ENCODE data around the gene MYCL. TPM values are rescaled to one million over a fixed set of nuclear protein-coding genes. Genes with fewer than 3 reads are reported as not detected.
A peak's percentile ranks its signal among the peaks of the same experiment; 100 is the strongest.
"Not testable (repeated sequence)": the region's sequence is repeated elsewhere in the genome, so short reads cannot be mapped to it uniquely, and the experiment has no call there.

MYCL gene
- total RNA-seq, 2 donors from 2014 or later, result 0.33 to 0.36 TPM

- DNase-seq (ENCODE audit: low spot score) (no peak), ATAC-seq (no peak)
- peaks cover 0 to 9% of the 10 kb centered on the region in 2 donors for H3K4me1 Mint-ChIP-seq (ENCODE audit: low read depth in 2 of 2)
- H3K36me3 Mint-ChIP-seq, result no peaks in the 10 kb centered on the region
- H3K9me3 Mint-ChIP-seq, result no peaks in the 10 kb centered on the region
- H3K27ac Mint-ChIP-seq, result no peak overlapping the region
- H3K27me3 Mint-ChIP-seq, result peaks cover 0 to 7% of the 10 kb centered on the region in 2 donors
- H3K4me3 Mint-ChIP-seq, result no peak overlapping the region
Measured at GRCh38 chr1:39928809-39929587, 27.3 kb upstream of the MYCL start.

GRCh38 chr1:39927538-39927937 lies 25.8 kb upstream of the MYCL start:
- H3K4me1 Mint-ChIP-seq (ENCODE audit: low read depth in 2 of 2), result peaks cover 0 to 9% of the 10 kb centered on the region in 2 donors
- H3K27ac Mint-ChIP-seq, result no peak overlapping the region
- peaks cover 0 to 7% of the 10 kb centered on the region in 2 donors for H3K27me3 Mint-ChIP-seq
- H3K36me3 Mint-ChIP-seq, result no peaks in the 10 kb centered on the region
- DNase-seq (ENCODE audit: low spot score) (no peak), ATAC-seq (peak in 1 of 2 donors; percentile 24)
- no peaks in the 10 kb centered on the region for H3K9me3 Mint-ChIP-seq
- no peak overlapping the region for H3K4me3 Mint-ChIP-seq

- ATAC-seq, result no peak
- H3K36me3 Mint-ChIP-seq, result no peaks in the 10 kb centered on the region
- no peak overlapping the region for H3K27ac Mint-ChIP-seq
- no peaks in the 10 kb centered on the region for H3K9me3 Mint-ChIP-seq
- peaks cover 0 to 4% of the 10 kb centered on the region in 2 donors for H3K27me3 Mint-ChIP-seq
- DNase-seq (ENCODE audit: low spot score), result no peak
- no peak overlapping the region for H3K4me3 Mint-ChIP-seq
- H3K4me1 Mint-ChIP-seq (ENCODE audit: low read depth in 2 of 2), result peaks cover 0 to 9% of the 10 kb centered on the region in 2 donors
Measured at GRCh38 chr1:39926820-39927219, 25.1 kb upstream of the MYCL start.

GRCh38 chr1:39926343-39926793 lies 24.7 kb upstream of the MYCL start:
- no peaks in the 10 kb centered on the region for H3K27me3 Mint-ChIP-seq
- H3K4me3 Mint-ChIP-seq, result no peak overlapping the region
- ATAC-seq, result no peak
- no peaks in the 10 kb centered on the region for H3K9me3 Mint-ChIP-seq
- H3K4me1 Mint-ChIP-seq (ENCODE audit: low read depth in 2 of 2), result peaks cover 0 to 9% of the 10 kb centered on the region in 2 donors
- H3K27ac Mint-ChIP-seq, result peak overlapping the region in 1 of 2 donors; percentile 62
- no peak for DNase-seq (ENCODE audit: low spot score)
- H3K36me3 Mint-ChIP-seq, result no peaks in the 10 kb centered on the region

GRCh38 chr1:39925721-39926342 lies 24.1 kb upstream of the MYCL start:
- no peaks in the 10 kb centered on the region for H3K36me3 Mint-ChIP-seq
- H3K9me3 Mint-ChIP-seq, result no peaks in the 10 kb centered on the region
- peaks cover 0 to 9% of the 10 kb centered on the region in 2 donors for H3K4me1 Mint-ChIP-seq (ENCODE audit: low read depth in 2 of 2)
- no peak overlapping the region for H3K4me3 Mint-ChIP-seq
- peak overlapping the region in 1 of 2 donors; percentile 62 for H3K27ac Mint-ChIP-seq
- no peaks in the 10 kb centered on the region for H3K27me3 Mint-ChIP-seq
- no peak for ATAC-seq
- no peak for DNase-seq (ENCODE audit: low spot score)

- Mint-ChIP-seq H3K4me3 (no peak overlapping the region), H3K4me1 (ENCODE audit: low read depth in 2 of 2) (peaks cover 0 to 9% of the 10 kb centered on the region in 2 donors), H3K36me3 (no peaks in the 10 kb centered on the region), H3K27me3 (peaks cover 0 to 4% of the 10 kb centered on the region in 2 donors), H3K27ac (no peak overlapping the region), H3K9me3 (no peaks in the 10 kb centered on the region)
- DNase-seq (ENCODE audit: low spot score) (no peak), ATAC-seq (no peak)
Measured at GRCh38 chr1:39922251-39922688, 20.6 kb upstream of the MYCL start.

GRCh38 chr1:39919545-39919944 lies 17.8 kb upstream of the MYCL start:
- no peak overlapping the region for H3K4me3 Mint-ChIP-seq
- ATAC-seq, result peak; percentile 71 to 81
- no peaks in the 10 kb centered on the region for H3K4me1 Mint-ChIP-seq (ENCODE audit: low read depth in 2 of 2)
- H3K27ac Mint-ChIP-seq, result peak overlapping the region in 1 of 2 donors; percentile 37
- DNase-seq (ENCODE audit: low spot score), result no peak
- H3K36me3 Mint-ChIP-seq, result no peaks in the 10 kb centered on the region
- no peaks in the 10 kb centered on the region for H3K9me3 Mint-ChIP-seq
- H3K27me3 Mint-ChIP-seq, result peaks cover 0 to 7% of the 10 kb centered on the region in 2 donors

GRCh38 chr1:39917825-39918224 lies 16.1 kb upstream of the MYCL start:
- no peak overlapping the region for H3K27ac Mint-ChIP-seq
- no peaks in the 10 kb centered on the region for H3K36me3 Mint-ChIP-seq
- peaks cover 0 to 7% of the 10 kb centered on the region in 2 donors for H3K27me3 Mint-ChIP-seq
- H3K4me1 Mint-ChIP-seq (ENCODE audit: low read depth in 2 of 2), result no peaks in the 10 kb centered on the region
- no peak for DNase-seq (ENCODE audit: low spot score)
- no peak for ATAC-seq
- H3K9me3 Mint-ChIP-seq, result no peaks in the 10 kb centered on the region
- no peak overlapping the region for H3K4me3 Mint-ChIP-seq

- Mint-ChIP-seq H3K4me3 (no peak overlapping the region), H3K27me3 (peaks cover 4 to 7% of the 10 kb centered on the region in 2 donors), H3K36me3 (no peaks in the 10 kb centered on the region), H3K27ac (no peak overlapping the region), H3K9me3 (no peaks in the 10 kb centered on the region), H3K4me1 (ENCODE audit: low read depth in 2 of 2) (no peaks in the 10 kb centered on the region)
- no peak for DNase-seq (ENCODE audit: low spot score)
- ATAC-seq, result no peak
Measured at GRCh38 chr1:39915499-39916129, 13.9 kb upstream of the MYCL start.

GRCh38 chr1:39913136-39913535 lies 11.4 kb upstream of the MYCL start:
- not testable (repeated sequence) for ATAC-seq; H3K9me3 Mint-ChIP-seq; H3K4me1 Mint-ChIP-seq (ENCODE audit: low read depth in 2 of 2)

GRCh38 chr1:39910263-39910662 lies 8.5 kb upstream of the MYCL start:
- H3K27ac Mint-ChIP-seq, result no peak overlapping the region
- no peak for DNase-seq (ENCODE audit: low spot score)
- no peaks in the 10 kb centered on the region for H3K9me3 Mint-ChIP-seq
- no peak for ATAC-seq
- peaks cover 27 to 28% of the 10 kb centered on the region in 2 donors for H3K27me3 Mint-ChIP-seq
- peaks cover 0 to 3% of the 10 kb centered on the region in 2 donors for H3K4me1 Mint-ChIP-seq (ENCODE audit: low read depth in 2 of 2)
- H3K4me3 Mint-ChIP-seq, result no peak overlapping the region
- peaks cover 12% of the 10 kb centered on the region for H3K36me3 Mint-ChIP-seq

More at GRCh38 chr1:39913136-39913535, 11.4 kb upstream of the MYCL start:
- H3K27ac Mint-ChIP-seq, H3K4me3 Mint-ChIP-seq: not testable (repeated sequence)
- peaks cover 12% of the 10 kb centered on the region for H3K36me3 Mint-ChIP-seq
- DNase-seq (ENCODE audit: low spot score), result peak; percentile 29
- peaks cover 11 to 19% of the 10 kb centered on the region in 2 donors for H3K27me3 Mint-ChIP-seq

GRCh38 chr1:39908534-39908933 lies 6.8 kb upstream of the MYCL start:
- ATAC-seq (no peak), DNase-seq (ENCODE audit: low spot score) (no peak)
- Mint-ChIP-seq H3K9me3 (no peaks in the 10 kb centered on the region), H3K4me3 (no peak overlapping the region), H3K36me3 (peaks cover 12% of the 10 kb centered on the region), H3K4me1 (ENCODE audit: low read depth in 2 of 2) (peaks cover 0 to 3% of the 10 kb centered on the region in 2 donors), H3K27me3 (peaks cover 27 to 32% of the 10 kb centered on the region in 2 donors), H3K27ac (no peak overlapping the region)

GRCh38 chr1:39907528-39908453 lies 6.1 kb upstream of the MYCL start:
- Mint-ChIP-seq H3K4me1 (ENCODE audit: low read depth in 2 of 2) (peaks cover 0 to 3% of the 10 kb centered on the region in 2 donors), H3K27ac (no peak overlapping the region), H3K27me3 (peaks cover 34 to 38% of the 10 kb centered on the region in 2 donors), H3K36me3 (peaks cover 12% of the 10 kb centered on the region), H3K4me3 (no peak overlapping the region), H3K9me3 (no peaks in the 10 kb centered on the region)
- ATAC-seq (no peak), DNase-seq (ENCODE audit: low spot score) (no peak)
